PC-9 (cell line): Measurements from ENCODE around the gene ZBTB45. TPM values are rescaled to one million over a fixed set of nuclear protein-coding genes. Genes with fewer than 3 reads are reported as not detected.
A peak's percentile ranks its signal among the peaks of the same experiment; 100 is the strongest.

Source experiments
- BruUV-seq: library from RNA; stranded (reverse); fragments of 400-500 nt; replicated peaks from 2 replicates; lab custom pipeline; 2021; lab: Mats Ljungman, UMichigan
- CTCF ChIA-PET: fragments of 300-600 bp; sonication (Branson Sonifier 250); formaldehyde crosslinking; loops from one replicate; lab custom pipeline; 2022; ENCODE audit warnings: antibody characterized with exemption; lab: Charles Lee
- POLR2A ChIA-PET: fragments of 300-600 bp; sonication (Branson Sonifier 250); formaldehyde crosslinking; loops from one replicate; lab custom pipeline; 2022; ENCODE audit warnings: antibody characterized with exemption; ENCODE audit not compliant: unreplicated experiment; lab: Charles Lee
- DNase-seq, 2 experiments: peaks; one replicate each; pipeline versions ENCODE4 v3.0.0 to v3.0.0-alpha.2; 2015 to 2022; ENCODE audit warnings: mixed read lengths in 1 of 2
- H2AFZ ChIP-seq: fragments of 200-600 bp; sonication (generic); 2 replicates; pipeline ENCODE4 v1.8.1; 2017; ENCODE audit warnings: antibody characterized with exemption
- H3F3A ChIP-seq: fragments of 200-600 bp; sonication (generic); 2 replicates; pipeline ENCODE4 v1.8.1; 2017; ENCODE audit warnings: antibody characterized with exemption, mild to moderate bottlenecking, low read depth; ENCODE audit not compliant: insufficient read depth
- H3K27ac ChIP-seq: fragments of 200-600 bp; sonication (generic); 2 replicates; pipeline ENCODE4 v1.6.1; 2016; ENCODE audit warnings: mixed run types
- H3K27me3 ChIP-seq: fragments of 200-600 bp; sonication (generic); 2 replicates; pipeline ENCODE4 v1.6.1; 2016; ENCODE audit warnings: low read depth, mixed run types; ENCODE audit not compliant: insufficient read depth
- H3K36me3 ChIP-seq: fragments of 200-600 bp; sonication (generic); 2 replicates; pipeline ENCODE4 v1.6.1; 2016; ENCODE audit warnings: low read depth, mixed run types
- H3K4me1 ChIP-seq: fragments of 200-600 bp; sonication (generic); replicated peaks from 2 replicates; pipeline ENCODE4 v1.6.1; 2016; ENCODE audit warnings: mixed run types; ENCODE audit not compliant: insufficient read depth
- H3K4me2 ChIP-seq: fragments of 200-600 bp; sonication (generic); 2 replicates; pipeline ENCODE4 v1.6.1; 2017; ENCODE audit warnings: mixed run types
- H3K4me3 ChIP-seq: fragments of 200-600 bp; sonication (generic); 2 replicates; pipeline ENCODE4 v1.6.1; 2016; ENCODE audit warnings: mixed run types
- H3K79me2 ChIP-seq: fragments of 200-600 bp; sonication (generic); 2 replicates; pipeline ENCODE4 v1.6.1; 2017; ENCODE audit warnings: low read depth, mixed run types
- H3K9me2 ChIP-seq: fragments of 200-600 bp; sonication (generic); 2 replicates; pipeline ENCODE4 v1.8.1; 2017; ENCODE audit warnings: mild to moderate bottlenecking; ENCODE audit not compliant: insufficient read depth
- H3K9me3 ChIP-seq: fragments of 200-600 bp; sonication (generic); 2 replicates; pipeline ENCODE4 v1.8.1; 2016; ENCODE audit warnings: low read depth; ENCODE audit not compliant: insufficient read depth
- H4K20me1 ChIP-seq: fragments of 200-600 bp; sonication (generic); 2 replicates; pipeline ENCODE4 v1.8.1; 2017; ENCODE audit not compliant: insufficient read depth
- EZH2 ChIP-seq: fragments of 200-600 bp; sonication (generic); IDR thresholded peaks from 2 replicates; pipeline ENCODE4 v1.8.0; 2017; ENCODE audit warnings: antibody characterized with exemption, low read depth
- intact Hi-C: fragments of 100-400 bp; cut with micrococcal nuclease; formaldehyde crosslinking; loops from one replicate; pipeline ENCODE4 v1.10.0; 2022; ENCODE audit not compliant: unreplicated experiment
- total RNA-seq: library from RNA; stranded (reverse); gene quantifications from 2 replicates; pipeline ENCODE4 v1.2.3, GENCODE V29; 2021
- TF ChIP-seq, protein P1 (sequence below): fragments of 200-600 bp; sonication (generic); conservative IDR thresholded peaks from 2 replicates; pipeline ENCODE4 v1.6.1; 2017; ENCODE audit warnings: mixed run types, antibody characterized with exemption, mild to moderate bottlenecking, moderate library complexity

ZBTB45 gene
- total RNA-seq, 1 experiment from 2014 or later: 8.1 TPM

DNA sequence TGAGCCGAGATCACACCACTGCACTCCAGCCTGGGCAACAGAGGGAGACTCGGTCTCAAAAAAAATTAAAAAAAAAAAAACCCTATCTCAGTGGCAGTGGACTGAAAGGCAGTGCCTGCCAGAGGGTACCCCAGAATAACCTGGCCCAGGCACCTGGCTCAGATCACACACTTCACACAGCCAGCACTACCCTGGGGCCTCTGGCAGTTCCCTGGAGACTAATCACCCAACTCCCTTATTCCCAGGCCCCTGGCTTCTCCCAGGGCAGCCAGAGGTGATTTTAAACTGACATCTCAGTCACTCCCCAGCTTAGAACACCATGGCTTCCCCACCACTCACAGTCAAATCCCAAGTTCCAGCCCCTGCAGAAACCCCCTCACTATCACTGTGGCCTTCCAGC is 4.4 kb downstream of the ZBTB45 start:
- intact Hi-C loops: loop anchor here (5.0 kb wide), 1 partner anchor 1413 kb away; no protein-coding TSS in a partner anchor
- no peaks in the 10 kb centered on the region for H3K9me2 ChIP-seq
- H3K4me1 ChIP-seq: peaks cover 6% of the 10 kb centered on the region
- H3K4me2 ChIP-seq: no peak overlapping the region
- H2AFZ ChIP-seq: no peak overlapping the region
- peaks cover 18% of the 10 kb centered on the region for H3K79me2 ChIP-seq
- TF ChIP-seq, protein P1, sequence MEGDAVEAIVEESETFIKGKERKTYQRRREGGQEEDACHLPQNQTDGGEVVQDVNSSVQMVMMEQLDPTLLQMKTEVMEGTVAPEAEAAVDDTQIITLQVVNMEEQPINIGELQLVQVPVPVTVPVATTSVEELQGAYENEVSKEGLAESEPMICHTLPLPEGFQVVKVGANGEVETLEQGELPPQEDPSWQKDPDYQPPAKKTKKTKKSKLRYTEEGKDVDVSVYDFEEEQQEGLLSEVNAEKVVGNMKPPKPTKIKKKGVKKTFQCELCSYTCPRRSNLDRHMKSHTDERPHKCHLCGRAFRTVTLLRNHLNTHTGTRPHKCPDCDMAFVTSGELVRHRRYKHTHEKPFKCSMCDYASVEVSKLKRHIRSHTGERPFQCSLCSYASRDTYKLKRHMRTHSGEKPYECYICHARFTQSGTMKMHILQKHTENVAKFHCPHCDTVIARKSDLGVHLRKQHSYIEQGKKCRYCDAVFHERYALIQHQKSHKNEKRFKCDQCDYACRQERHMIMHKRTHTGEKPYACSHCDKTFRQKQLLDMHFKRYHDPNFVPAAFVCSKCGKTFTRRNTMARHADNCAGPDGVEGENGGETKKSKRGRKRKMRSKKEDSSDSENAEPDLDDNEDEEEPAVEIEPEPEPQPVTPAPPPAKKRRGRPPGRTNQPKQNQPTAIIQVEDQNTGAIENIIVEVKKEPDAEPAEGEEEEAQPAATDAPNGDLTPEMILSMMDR: no peak
- TF ChIP-seq EZH2: no peak
- no peak overlapping the region for H3K4me3 ChIP-seq
- no peak for DNase-seq
- H3K27me3 ChIP-seq: no peaks in the 10 kb centered on the region
- no peaks in the 10 kb centered on the region for H4K20me1 ChIP-seq
- no peaks in the 10 kb centered on the region for H3K36me3 ChIP-seq
- POLR2A ChIA-PET: no interaction called here
- CTCF ChIA-PET: no interaction called here
- H3F3A ChIP-seq: peaks cover 12% of the 10 kb centered on the region; the same call in 1 of the 2 replicates
- BruUV-seq: no TSS peak
- H3K27ac ChIP-seq: no peak overlapping the region
- no peaks in the 10 kb centered on the region for H3K9me3 ChIP-seq

DNA sequence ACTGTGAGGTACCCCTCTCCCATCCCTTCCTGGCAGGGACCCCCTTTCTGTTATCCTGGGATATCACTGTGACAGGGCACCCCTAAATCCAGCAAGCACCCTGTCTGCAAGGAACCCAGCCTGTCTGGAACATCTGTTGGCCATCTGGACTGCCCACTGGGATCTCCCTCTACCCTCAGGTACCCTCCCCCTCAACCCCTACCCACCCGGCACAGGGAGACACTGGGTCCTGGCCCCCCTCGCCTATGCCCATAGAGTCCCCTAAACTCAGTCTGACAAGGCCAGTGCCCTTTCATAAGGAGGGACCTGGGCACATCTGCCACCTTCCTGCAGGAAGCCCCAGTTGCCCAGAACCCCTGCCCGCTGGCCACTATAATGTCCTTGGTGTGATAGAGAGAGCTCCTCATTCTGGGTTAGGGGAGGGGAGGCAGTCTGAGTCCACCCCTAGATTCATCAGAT is 5.0 kb downstream of the ZBTB45 start:
- CTCF ChIA-PET: no interaction called here
- POLR2A ChIA-PET: interaction anchor here (1.0 kb wide), 1 partner anchor 188 kb away, joined by 3 read pairs; the partner anchor contains the start of gene ZSCAN22
- H2AFZ ChIP-seq: no peak overlapping the region
- peak overlapping the region; percentile 66 for H3K4me2 ChIP-seq
- no peak overlapping the region for H3K27ac ChIP-seq
- H3K36me3 ChIP-seq: no peaks in the 10 kb centered on the region
- H3K4me3 ChIP-seq: peak overlapping the region; percentile 45; the same call in 1 of the 2 replicates
- DNase-seq: no peak
- BruUV-seq: TSS peak; percentile 59
- H3F3A ChIP-seq: peaks cover 8% of the 10 kb centered on the region; the same call in 1 of the 2 replicates
- no peaks in the 10 kb centered on the region for H3K27me3 ChIP-seq
- intact Hi-C loops: loop anchor here (5.0 kb wide), 1 partner anchor 1412 kb away; no protein-coding TSS in a partner anchor
- H3K79me2 ChIP-seq: peaks cover 18% of the 10 kb centered on the region
- no peaks in the 10 kb centered on the region for H3K9me3 ChIP-seq
- no peaks in the 10 kb centered on the region for H4K20me1 ChIP-seq
- H3K9me2 ChIP-seq: no peaks in the 10 kb centered on the region
- no peak for TF ChIP-seq EZH2
- TF ChIP-seq, protein P1: no peak
- H3K4me1 ChIP-seq: peaks cover 6% of the 10 kb centered on the region

DNA sequence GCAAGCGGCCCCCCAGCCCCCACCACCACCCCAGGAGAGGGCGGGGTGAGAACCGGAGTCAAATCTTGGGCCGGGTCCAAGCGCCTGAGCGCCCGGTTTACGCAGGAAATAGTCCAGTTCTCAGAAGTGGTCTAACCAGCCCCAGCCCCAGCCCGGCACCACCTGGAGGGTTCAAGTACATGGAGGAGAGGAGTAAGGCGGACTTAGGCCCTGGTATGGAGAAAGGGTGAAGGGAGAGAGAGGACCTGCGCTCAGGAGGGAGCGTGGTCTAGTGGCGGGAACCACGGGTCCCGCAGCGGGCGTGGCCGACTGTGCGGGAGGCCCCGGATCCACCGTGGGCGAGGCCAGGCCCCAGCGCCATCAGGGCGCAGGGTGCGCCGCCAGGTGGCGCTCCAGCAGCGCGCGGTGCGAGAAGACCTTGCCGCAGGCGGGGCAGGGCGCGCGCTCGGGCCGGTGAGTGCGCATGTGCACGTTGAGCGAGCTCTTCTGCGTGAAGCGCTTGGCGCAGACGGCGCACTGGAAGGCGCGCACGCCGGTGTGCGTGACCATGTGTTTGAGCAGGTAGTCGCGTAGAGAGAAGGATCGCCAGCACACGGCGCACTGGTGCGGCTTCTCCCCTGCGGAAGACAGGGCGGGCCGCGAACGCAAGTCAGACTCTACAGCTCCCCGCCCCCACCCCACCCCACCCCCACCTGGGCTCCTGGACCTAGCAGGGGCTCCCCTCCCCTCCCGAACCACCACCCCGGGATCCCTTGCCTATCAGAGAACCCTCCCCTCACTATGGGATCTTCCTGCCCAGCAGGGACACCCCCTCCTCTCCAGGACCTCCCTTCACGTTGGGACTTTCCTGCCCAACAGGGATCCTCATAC is 5.7 kb downstream of the ZBTB45 start:
- Histone ChIP-seq H3K4me3 (peak overlapping the region; percentile 45; the same call in 1 of the 2 replicates), H4K20me1 (no peaks in the 10 kb centered on the region), H3K4me1 (peaks cover 6% of the 10 kb centered on the region), H3K9me3 (no peaks in the 10 kb centered on the region), H3F3A (peaks cover 3% of the 10 kb centered on the region; the same call in 1 of the 2 replicates), H2AFZ (no peak overlapping the region), H3K27ac (no peak overlapping the region), H3K36me3 (no peaks in the 10 kb centered on the region), H3K79me2 (peaks cover 18% of the 10 kb centered on the region), H3K4me2 (peak overlapping the region; percentile 66), H3K27me3 (no peaks in the 10 kb centered on the region), H3K9me2 (no peaks in the 10 kb centered on the region)
- POLR2A ChIA-PET: interaction anchor here (0.6 to 1.0 kb wide), 2 partner anchors 56 to 187 kb away, joined by 3 read pairs; partner anchors contain the start of gene ZSCAN22
- DNase-seq: peak; percentile 60 to 69
- CTCF ChIA-PET: interaction anchor here (0.6 kb wide), 1 partner anchor 294 kb away, joined by 4 read pairs; no protein-coding TSS in a partner anchor
- intact Hi-C loops: no loop called here
- no peak for TF ChIP-seq EZH2
- TF ChIP-seq, protein P1: peak; percentile 58
- no TSS peak for BruUV-seq
